Upper lobe of left lung (tissue), 6 donors: ENCODE measurements around the gene RNF130. TPM values are rescaled to one million over a fixed set of nuclear protein-coding genes. Genes with fewer than 3 reads are reported as not detected.
A peak's percentile ranks its signal among the peaks of the same experiment; 100 is the strongest.

ENCODE experiments used
- ATAC-seq, 2 donors: fragments of 200-7000 bp; cut with Tn5 transposase; one replicate each; pipeline ENCODE4 v1.9.1; 2022; ENCODE audit warnings: mild to moderate bottlenecking in 2 of 2, moderate library complexity in 2 of 2; ENCODE audit not compliant: low FRiP score in 2 of 2
- DNase-seq, 2 donors: peaks; one replicate each; pipeline ENCODE4 v3.0.0-alpha.2; 2019 to 2020
- H3K27ac ChIP-seq, 4 donors: fragments of 200-600 bp; sonication (generic); one replicate each; pipeline ENCODE4 v1.5.1; 2016 to 2019
- H3K27me3 ChIP-seq, 4 donors: fragments of 200-600 bp; sonication (generic); one replicate each; pipeline ENCODE4 v1.5.1; 2017 to 2019
- H3K36me3 ChIP-seq, 4 donors: fragments of 200-600 bp; sonication (generic); one replicate each; pipeline ENCODE4 v1.5.1; 2016 to 2019
- H3K4me1 ChIP-seq, 4 donors: fragments of 200-600 bp; sonication (generic); one replicate each; pipeline ENCODE4 v1.5.1; 2018 to 2019
- H3K4me3 ChIP-seq, 4 donors: fragments of 200-600 bp; sonication (generic); one replicate each; pipeline ENCODE4 v1.5.1; 2017 to 2019; ENCODE audit warnings: mild to moderate bottlenecking in 2 of 4, moderate library complexity in 1 of 4
- H3K9me3 ChIP-seq, 4 donors: fragments of 200-600 bp; sonication (generic); one replicate each; pipeline ENCODE4 v1.5.1; 2018 to 2019
- CTCF ChIP-seq, 6 experiments: fragments of 450-650 bp in 4 of 6; fragments of 200-600 bp in 2 of 6; sonication (generic) in 2 of 6; IDR thresholded peaks; one replicate each; pipeline ENCODE4 v1.5.1; 2016 to 2019; ENCODE audit warnings: antibody characterized with exemption in 6 of 6
- EP300 ChIP-seq, 4 donors: sonication (generic); formaldehyde crosslinking; IDR thresholded peaks; one replicate each; pipeline ENCODE4 v1.5.1; 2017; ENCODE audit warnings: antibody characterized with exemption in 4 of 4, control low read depth in 2 of 4
- POLR2A ChIP-seq, 4 donors: fragments of 450-650 bp; IDR thresholded peaks; one replicate each; pipeline ENCODE4 v1.5.1; 2016 to 2017; ENCODE audit warnings: antibody characterized with exemption in 4 of 4, mild to moderate bottlenecking in 2 of 4
- POLR2AphosphoS5 ChIP-seq, 2 donors: sonication (generic); formaldehyde crosslinking; IDR thresholded peaks; one replicate each; pipeline ENCODE4 v1.5.1; 2017; ENCODE audit warnings: antibody characterized with exemption in 2 of 2
- WGBS, 2 donors: methylation state at CpG; one replicate each; pipeline ENCODE4 v1.1.5; 2017 to 2018; 5-methylcytosine and 5-hydroxymethylcytosine counted together
- total RNA-seq, 6 donors: library from RNA; depleted of rRNA in 4 of 6; stranded (reverse); fragments of >200 nt in 4 of 6; gene quantifications; one replicate each; pipeline versions ENCODE4 v1.1.0 to v1.2.1, GENCODE V29; 2016 to 2021
- donor health status: DM: no; HTN: no; CAD: no; lungs with moderate emphysema.
- donor health status: DM: no; HTN: yes; CAD: no; lungs with severe emphysema.

The RNF130 gene
- total RNA-seq, 6 donors from 2014 or later: 54.5 to 137 (median 98.2) TPM

GRCh38 chr5:179974946-179975712 is 96.4 kb downstream of the RNF130 start:
- no peaks in the 10 kb centered on the region for H3K27me3 ChIP-seq
- ATAC-seq: peak; percentile 53 to 59
- H3K4me1 ChIP-seq: peaks cover 0 to 5% (median 2%) of the 10 kb centered on the region in 4 donors
- peak in 1 of 2 donors; percentile 67 for DNase-seq
- no peak overlapping the region for H3K27ac ChIP-seq
- H3K36me3 ChIP-seq: peaks cover 0 to 62% (median 38%) of the 10 kb centered on the region in 4 donors
- WGBS, 2 donors: 90 to 91% methylated on average over 25 of the region's 25 CpGs
- H3K4me3 ChIP-seq: no peak overlapping the region
- no peaks in the 10 kb centered on the region for H3K9me3 ChIP-seq
- TF ChIP-seq POLR2AphosphoS5 (IDR thresholded peaks at IDR 0.05) (no peak), POLR2A (IDR thresholded peaks at IDR 0.05) (no peak), CTCF (IDR thresholded peaks at IDR 0.05) (peak in 5 of 6 experiments; percentile 28 to 43 (median 32))

GRCh38 chr5:179974246-179974945 is 97.2 kb downstream of the RNF130 start:
- Histone ChIP-seq H3K9me3 (no peaks in the 10 kb centered on the region), H3K4me3 (no peak overlapping the region), H3K27me3 (no peaks in the 10 kb centered on the region), H3K4me1 (peaks cover 0 to 5% (median 2%) of the 10 kb centered on the region in 4 donors), H3K36me3 (peaks cover 0 to 64% (median 39%) of the 10 kb centered on the region in 4 donors), H3K27ac (no peak overlapping the region)
- WGBS, 2 donors: 92 to 94% methylated on average over 37 of the region's 37 CpGs
- TF ChIP-seq EP300 (IDR thresholded peaks at IDR 0.05) (no peak), POLR2A (IDR thresholded peaks at IDR 0.05) (no peak), CTCF (IDR thresholded peaks at IDR 0.05) (no peak), POLR2AphosphoS5 (IDR thresholded peaks at IDR 0.05) (no peak)
- DNase-seq (no peak), ATAC-seq (no peak)

- Histone ChIP-seq H3K27me3 (no peaks in the 10 kb centered on the region), H3K9me3 (no peaks in the 10 kb centered on the region), H3K36me3 (peaks cover 0 to 58% (median 37%) of the 10 kb centered on the region in 4 donors), H3K4me3 (no peak overlapping the region), H3K27ac (no peak overlapping the region), H3K4me1 (peaks cover 0 to 5% (median 2%) of the 10 kb centered on the region in 4 donors)
- ATAC-seq (no peak), DNase-seq (peak in 1 of 2 donors; percentile 45)
- TF ChIP-seq CTCF (IDR thresholded peaks at IDR 0.05) (no peak), EP300 (IDR thresholded peaks at IDR 0.05) (no peak), POLR2A (IDR thresholded peaks at IDR 0.05) (no peak), POLR2AphosphoS5 (IDR thresholded peaks at IDR 0.05) (no peak)
- WGBS, 2 donors: 98% methylated on average over 11 of the region's 11 CpGs
These were observed 98.2 kb downstream of the RNF130 start for GRCh38 chr5:179973391-179973790.

GRCh38 chr5:179969110-179969509 is 102.4 kb downstream of the RNF130 start:
- Histone ChIP-seq H3K36me3 (peaks cover 5 to 48% (median 24%) of the 10 kb centered on the region in 4 donors), H3K4me3 (no peak overlapping the region), H3K4me1 (peaks cover 0 to 5% (median 2%) of the 10 kb centered on the region in 4 donors), H3K27ac (no peak overlapping the region), H3K27me3 (no peaks in the 10 kb centered on the region), H3K9me3 (no peaks in the 10 kb centered on the region)
- ATAC-seq: no peak
- TF ChIP-seq POLR2A (IDR thresholded peaks at IDR 0.05) (no peak), EP300 (IDR thresholded peaks at IDR 0.05) (no peak), CTCF (IDR thresholded peaks at IDR 0.05) (no peak), POLR2AphosphoS5 (IDR thresholded peaks at IDR 0.05) (no peak)
- 91 to 93% methylated on average over 4 of the region's 4 CpGs for WGBS, 2 donors
- DNase-seq: no peak
